Duodenal mucosa (tissue), 2 donors: ENCODE data around the gene DGKI.

ENCODE experiments used
- H3K27ac ChIP-seq: one replicate; pipeline ENCODE4 v1.7.0; 2013; ENCODE audit warnings: low read depth, low read length
- H3K27me3 ChIP-seq, 2 donors: one replicate each; pipeline ENCODE4 v1.7.0; 2013; ENCODE audit warnings: low read length in 2 of 2, control low read depth in 1 of 2; ENCODE audit not compliant: insufficient read depth in 2 of 2, control insufficient read depth in 1 of 2
- H3K36me3 ChIP-seq, 2 donors: one replicate each; pipeline ENCODE4 v1.7.0; 2013; ENCODE audit warnings: low read length in 2 of 2, control low read depth in 1 of 2; ENCODE audit not compliant: insufficient read depth in 2 of 2, control insufficient read depth in 1 of 2
- H3K4me1 ChIP-seq, 2 donors: one replicate each; pipeline ENCODE4 v1.7.0; 2013; ENCODE audit warnings: low read length in 2 of 2, control low read depth in 1 of 2; ENCODE audit not compliant: insufficient read depth in 2 of 2, control insufficient read depth in 1 of 2
- H3K4me3 ChIP-seq, 2 donors: one replicate each; pipeline ENCODE4 v1.7.0; 2013; ENCODE audit warnings: low read length in 2 of 2, low read depth in 1 of 2
- H3K9ac ChIP-seq, 2 donors: one replicate each; pipeline ENCODE4 v1.7.0; 2013; ENCODE audit warnings: low read length in 2 of 2, low read depth in 1 of 2
- H3K9me3 ChIP-seq, 2 donors: one replicate each; pipeline ENCODE4 v1.7.0; 2013; ENCODE audit warnings: low read length in 2 of 2, control low read depth in 1 of 2; ENCODE audit not compliant: control insufficient read depth in 1 of 2

DGKI gene

DNA sequence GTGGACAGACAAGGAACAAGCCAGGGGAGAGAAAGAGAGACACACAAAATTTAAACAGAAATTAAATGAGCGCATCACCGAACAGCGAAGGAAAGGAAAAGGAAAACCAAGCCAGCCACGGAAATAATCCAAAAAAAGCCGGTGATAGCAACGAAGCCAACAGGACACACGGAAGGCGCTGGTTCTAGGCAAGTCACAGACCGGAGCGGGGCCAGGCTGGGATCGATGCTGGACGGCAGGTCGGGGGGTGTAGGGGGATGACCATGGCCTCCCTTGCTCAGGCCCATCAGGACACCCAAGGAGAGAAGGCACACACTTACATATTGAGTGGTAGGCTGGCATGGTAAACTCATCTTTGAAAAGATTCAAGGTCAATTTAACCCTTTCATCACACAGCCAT is 300.8 kb downstream of the DGKI start:
- H3K9me3 ChIP-seq, result no peaks in the 10 kb centered on the region
- H3K4me1 ChIP-seq, result no peaks in the 10 kb centered on the region
- H3K9ac ChIP-seq, result no peak overlapping the region
- no peaks in the 10 kb centered on the region for H3K36me3 ChIP-seq
- no peaks in the 10 kb centered on the region for H3K27me3 ChIP-seq
- no peak overlapping the region for H3K4me3 ChIP-seq
- no peak overlapping the region for H3K27ac ChIP-seq

DNA sequence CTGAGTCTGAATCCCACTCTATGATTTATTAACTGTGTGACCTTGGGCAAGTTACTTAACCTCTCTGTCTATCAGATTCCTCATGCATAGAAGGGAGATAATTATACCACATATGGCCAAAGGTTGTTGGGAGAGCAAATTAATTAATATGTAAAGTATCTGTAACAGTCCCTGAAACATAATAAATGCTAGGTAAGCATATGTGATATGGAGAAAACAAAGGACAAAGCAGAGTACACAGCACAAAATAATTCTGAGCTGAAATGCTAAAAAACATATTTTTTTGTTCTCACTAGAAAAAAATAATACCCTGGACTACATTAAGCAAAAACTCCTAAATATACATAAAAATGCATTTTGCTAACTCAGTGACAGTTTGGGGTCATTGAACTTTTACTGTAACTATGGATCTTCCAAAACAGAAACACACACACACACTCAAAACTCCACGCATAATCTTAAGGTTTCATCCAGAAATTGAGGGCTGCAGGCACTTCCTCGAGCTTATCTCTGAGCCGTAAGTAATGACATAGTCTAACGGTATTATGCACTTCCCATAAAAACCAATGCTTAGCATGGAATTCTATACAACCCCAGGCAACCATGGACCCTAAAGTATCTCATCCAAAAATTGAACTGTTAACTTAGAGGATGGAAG is 301.6 kb downstream of the DGKI start:
- Histone ChIP-seq H3K4me1 (no peaks in the 10 kb centered on the region), H3K4me3 (no peak overlapping the region), H3K36me3 (no peaks in the 10 kb centered on the region), H3K27me3 (no peaks in the 10 kb centered on the region), H3K9ac (no peak overlapping the region), H3K9me3 (no peaks in the 10 kb centered on the region), H3K27ac (no peak overlapping the region)

DNA sequence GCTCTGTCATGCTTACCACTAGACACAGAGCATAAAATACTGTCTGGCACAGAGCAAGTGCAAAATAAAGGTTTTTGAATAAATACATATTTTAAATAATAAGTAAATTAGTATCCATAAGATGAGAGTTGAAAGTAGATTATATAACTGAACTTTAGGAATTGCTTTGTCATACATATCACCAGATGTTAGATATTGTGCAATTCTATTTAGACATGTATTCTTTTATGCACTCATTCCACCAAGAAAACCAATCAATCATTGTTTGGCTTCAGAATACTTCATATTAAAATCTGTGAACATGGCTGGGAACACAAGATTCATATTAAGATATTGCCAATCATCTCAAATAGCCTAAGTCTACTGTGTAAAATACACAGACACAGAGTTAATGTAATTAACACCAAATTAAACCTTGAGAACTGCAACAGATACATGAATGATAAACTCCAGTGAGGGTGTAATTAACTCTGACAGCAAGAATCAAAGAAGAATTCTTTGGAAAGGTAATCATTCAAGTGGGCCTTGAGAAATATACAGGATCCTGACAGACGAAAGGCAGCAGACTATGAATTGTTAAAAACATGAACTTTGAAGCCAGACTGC is 302.2 kb downstream of the DGKI start:
- Histone ChIP-seq H3K27ac (no peak overlapping the region), H3K9ac (no peak overlapping the region), H3K9me3 (no peaks in the 10 kb centered on the region), H3K4me3 (no peak overlapping the region), H3K27me3 (no peaks in the 10 kb centered on the region), H3K4me1 (no peaks in the 10 kb centered on the region), H3K36me3 (no peaks in the 10 kb centered on the region)

DNA sequence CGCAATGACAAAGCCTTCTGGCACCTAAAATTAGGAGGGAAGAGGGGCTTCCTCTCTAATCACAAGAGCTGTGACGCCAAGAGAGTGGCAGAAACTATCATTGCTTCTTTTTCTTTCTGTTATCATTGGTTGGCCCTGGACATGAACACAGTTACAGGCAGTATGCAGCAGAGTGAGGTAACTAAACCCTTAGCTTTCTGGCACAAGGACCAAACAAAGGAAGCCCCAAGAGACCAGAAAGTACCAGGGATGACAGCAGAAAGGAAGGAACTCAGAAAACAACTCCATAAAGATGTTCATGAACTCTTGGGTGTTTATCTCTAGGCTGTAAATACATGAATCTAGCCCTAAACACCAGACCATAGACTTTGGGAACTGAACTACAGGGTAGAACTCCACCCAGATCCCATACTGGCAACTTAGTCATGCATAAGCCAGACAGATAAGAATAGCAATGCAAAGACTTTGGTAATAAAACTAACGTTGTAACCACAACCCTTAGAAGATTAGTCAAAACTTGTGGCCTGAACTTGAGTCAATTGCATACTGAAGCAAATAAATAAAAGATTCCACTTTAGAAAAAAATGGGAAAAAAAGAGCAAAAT is 307.6 kb downstream of the DGKI start:
- no peaks in the 10 kb centered on the region for H3K4me1 ChIP-seq
- H3K27me3 ChIP-seq, result no peaks in the 10 kb centered on the region
- no peaks in the 10 kb centered on the region for H3K36me3 ChIP-seq
- no peak overlapping the region for H3K4me3 ChIP-seq
- no peak overlapping the region for H3K9ac ChIP-seq
- H3K27ac ChIP-seq, result no peak overlapping the region
- H3K9me3 ChIP-seq, result no peaks in the 10 kb centered on the region

DNA sequence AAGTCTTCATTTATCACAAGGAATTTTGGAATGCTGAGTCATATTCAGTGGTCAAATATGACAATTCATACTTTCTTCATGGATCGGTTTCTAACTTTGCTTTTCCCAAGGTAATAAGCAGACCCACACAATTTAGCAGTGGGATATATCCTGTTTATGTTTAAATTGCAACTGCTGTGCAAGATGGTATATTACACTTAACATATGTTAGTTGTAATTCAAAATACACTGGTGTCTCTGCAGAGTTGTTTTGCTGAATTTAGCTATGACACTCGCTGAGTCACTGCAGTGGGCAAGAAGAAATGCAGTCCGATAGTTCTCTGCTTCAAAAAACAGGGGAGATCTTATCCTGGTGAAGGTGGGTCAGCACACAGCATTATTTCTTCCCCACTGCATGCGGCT is 308.4 kb downstream of the DGKI start:
- Histone ChIP-seq H3K4me3 (no peak overlapping the region), H3K4me1 (no peaks in the 10 kb centered on the region), H3K9me3 (no peaks in the 10 kb centered on the region), H3K27me3 (no peaks in the 10 kb centered on the region), H3K36me3 (no peaks in the 10 kb centered on the region), H3K27ac (no peak overlapping the region), H3K9ac (no peak overlapping the region)

DNA sequence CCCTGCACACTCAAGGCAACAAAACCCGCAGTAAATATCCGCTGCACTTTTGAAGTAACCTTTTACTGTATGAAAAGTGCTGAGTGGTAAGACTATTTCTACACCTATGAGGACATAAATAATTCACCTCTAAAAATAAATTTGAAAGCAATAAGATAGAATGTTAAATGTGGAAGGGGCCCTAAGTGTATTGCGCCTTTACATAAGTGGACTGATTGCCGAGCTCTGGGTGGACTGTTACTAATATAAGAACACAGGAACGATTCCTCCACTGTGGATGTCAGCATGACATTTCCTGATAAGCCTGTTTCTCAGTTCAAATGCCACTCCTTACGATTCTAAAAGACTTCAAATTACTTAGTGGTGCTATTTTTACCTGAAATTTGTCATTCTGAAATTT is 311.2 kb downstream of the DGKI start:
- H3K9me3 ChIP-seq, result no peaks in the 10 kb centered on the region
- H3K36me3 ChIP-seq, result no peaks in the 10 kb centered on the region
- no peak overlapping the region for H3K4me3 ChIP-seq
- no peaks in the 10 kb centered on the region for H3K27me3 ChIP-seq
- H3K9ac ChIP-seq, result no peak overlapping the region
- no peaks in the 10 kb centered on the region for H3K4me1 ChIP-seq
- no peak overlapping the region for H3K27ac ChIP-seq

DNA sequence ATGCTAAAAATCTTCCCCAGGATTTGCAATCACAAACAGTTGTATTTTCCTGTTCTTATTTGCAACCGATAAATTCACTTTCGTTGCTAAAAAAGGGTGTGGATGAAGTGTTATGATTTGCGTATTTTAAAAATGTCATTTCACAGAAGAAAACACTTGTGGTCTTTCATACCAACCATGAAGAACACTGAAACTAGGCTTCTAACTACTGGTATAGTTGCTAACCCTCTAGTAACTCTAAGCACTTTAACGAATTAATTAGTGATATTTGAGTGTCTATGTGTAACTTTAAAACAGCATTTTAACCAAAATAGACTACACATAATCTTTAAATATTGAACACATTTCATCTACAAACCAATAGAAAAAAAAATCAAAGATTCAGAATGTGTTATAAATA is 315.1 kb downstream of the DGKI start:
- Histone ChIP-seq H3K9ac (no peak overlapping the region), H3K27me3 (no peaks in the 10 kb centered on the region), H3K9me3 (no peaks in the 10 kb centered on the region), H3K27ac (no peak overlapping the region), H3K4me3 (no peak overlapping the region), H3K4me1 (no peaks in the 10 kb centered on the region), H3K36me3 (no peaks in the 10 kb centered on the region)

DNA sequence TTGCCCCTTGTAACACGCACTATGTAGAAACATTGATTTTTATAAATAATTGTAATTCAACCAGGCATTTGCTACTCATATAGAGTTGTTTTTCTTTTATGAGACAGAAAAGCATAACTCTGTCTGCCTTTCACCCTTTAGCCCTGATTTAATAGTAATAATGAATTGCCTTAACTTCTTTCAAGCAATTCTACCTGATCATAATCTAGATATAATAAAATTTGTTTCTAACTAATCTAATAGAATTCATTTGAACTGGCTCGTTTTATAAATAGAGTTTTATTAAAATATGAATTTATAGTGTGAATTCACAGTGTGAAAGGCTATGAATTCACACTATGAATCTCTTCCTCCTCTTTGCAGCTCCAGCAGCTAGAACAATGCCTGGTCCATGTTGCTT is 319.1 kb downstream of the DGKI start:
- H3K4me3 ChIP-seq, result no peak overlapping the region
- H3K27ac ChIP-seq, result no peak overlapping the region
- H3K27me3 ChIP-seq, result no peaks in the 10 kb centered on the region
- no peaks in the 10 kb centered on the region for H3K36me3 ChIP-seq
- H3K9me3 ChIP-seq, result no peaks in the 10 kb centered on the region
- no peaks in the 10 kb centered on the region for H3K4me1 ChIP-seq
- no peak overlapping the region for H3K9ac ChIP-seq

DNA sequence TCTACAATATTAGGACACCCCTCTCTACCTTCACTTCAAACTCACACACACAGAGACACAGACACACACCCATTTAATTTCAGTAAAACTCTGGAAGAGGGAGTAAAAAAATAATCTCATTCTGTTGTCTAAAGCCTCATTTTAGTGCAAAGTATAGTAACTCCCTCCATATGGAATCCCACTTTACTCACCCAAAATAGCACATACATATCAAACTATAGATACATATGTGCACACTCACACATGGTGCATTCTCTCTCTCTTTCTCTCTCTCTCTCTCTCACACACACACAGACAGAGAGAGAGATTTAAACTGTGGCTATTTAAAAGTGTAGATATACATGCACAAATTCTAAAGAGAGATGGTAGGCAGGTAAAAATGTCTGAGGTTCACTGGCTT is 323.6 kb downstream of the DGKI start:
- no peak overlapping the region for H3K27ac ChIP-seq
- H3K36me3 ChIP-seq, result no peaks in the 10 kb centered on the region
- H3K9me3 ChIP-seq, result no peaks in the 10 kb centered on the region
- no peaks in the 10 kb centered on the region for H3K4me1 ChIP-seq
- H3K4me3 ChIP-seq, result no peak overlapping the region
- no peaks in the 10 kb centered on the region for H3K27me3 ChIP-seq
- H3K9ac ChIP-seq, result no peak overlapping the region

DNA sequence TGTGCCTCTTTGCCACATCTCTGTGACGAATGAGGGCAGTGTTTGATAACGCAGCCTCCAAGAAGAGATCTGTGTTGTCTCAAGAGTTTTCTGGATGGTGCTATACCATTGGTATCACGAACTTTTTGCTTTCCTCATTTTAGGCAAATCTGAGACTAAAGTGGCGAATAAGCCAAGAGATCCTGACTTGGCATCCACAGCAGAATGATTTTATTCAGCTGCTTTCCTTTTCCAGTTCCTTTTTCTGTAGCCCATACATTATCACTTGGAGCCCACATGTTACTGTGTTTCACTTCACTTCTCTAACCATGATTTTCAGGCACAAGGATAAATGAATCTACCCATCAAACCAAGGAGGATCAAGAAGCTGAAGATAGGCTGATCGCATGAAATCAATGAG is 325.3 kb downstream of the DGKI start:
- Histone ChIP-seq H3K27ac (no peak overlapping the region), H3K36me3 (no peaks in the 10 kb centered on the region), H3K4me3 (no peak overlapping the region)

More for the DNA sequence above, 325.3 kb downstream of the DGKI start:
- no peaks in the 10 kb centered on the region for H3K9me3 ChIP-seq
- no peaks in the 10 kb centered on the region for H3K4me1 ChIP-seq
- no peak overlapping the region for H3K9ac ChIP-seq
- H3K27me3 ChIP-seq, result no peaks in the 10 kb centered on the region
